SU-DHL-6 (cell line): ENCODE data around the gene ITPKA.

Source experiments
- H2AFZ ChIP-seq: fragments of 200-600 bp; sonication (generic); 2 replicates; pipeline ENCODE4 v1.6.1; 2014; ENCODE audit warnings: low read depth, mild to moderate bottlenecking, moderate library complexity, mixed read lengths, antibody characterized with exemption, low read length; ENCODE audit not compliant: severe bottlenecking
- H3F3A ChIP-seq: fragments of 200-600 bp; shearing (Covaris generic); 2 replicates; pipeline ENCODE4 v1.6.0; 2016; ENCODE audit warnings: antibody characterized with exemption, mild to moderate bottlenecking; ENCODE audit not compliant: insufficient read depth
- H3K27ac ChIP-seq: fragments of 200-600 bp; sonication (generic); 2 replicates; pipeline ENCODE4 v1.5.1; 2016; ENCODE audit warnings: low read depth, mild to moderate bottlenecking, low read length, moderate library complexity, mixed read lengths
- H3K27me3 ChIP-seq: fragments of 200-600 bp; sonication (generic), shearing (Covaris generic); 2 replicates; pipeline ENCODE4 v1.6.0; 2014; ENCODE audit warnings: mild to moderate bottlenecking, low read length
- H3K36me3 ChIP-seq: fragments of 200-600 bp; sonication (generic); 2 replicates; pipeline ENCODE4 v1.6.1; 2014; ENCODE audit warnings: mild to moderate bottlenecking, low read length, mixed read lengths
- H3K4me2 ChIP-seq: fragments of 300-600, 200-600 bp; shearing (Covaris generic), sonication (generic); 2 replicates; pipeline ENCODE4 v1.6.0; 2014; ENCODE audit warnings: low read length, low read depth, mild to moderate bottlenecking; ENCODE audit not compliant: poor library complexity, severe bottlenecking
- H3K4me3 ChIP-seq: fragments of 200-600 bp; sonication (generic); 2 replicates; pipeline ENCODE4 v1.5.1; 2014; ENCODE audit warnings: antibody characterized with exemption, low read length, mild to moderate bottlenecking, mixed read lengths; ENCODE audit not compliant: insufficient read depth, poor library complexity, severe bottlenecking
- H3K79me2 ChIP-seq: fragments of 200-600 bp; sonication (generic); 2 replicates; pipeline ENCODE4 v1.6.1; 2014; ENCODE audit warnings: mild to moderate bottlenecking, low read length, moderate library complexity; ENCODE audit not compliant: insufficient read depth
- H3K9ac ChIP-seq: fragments of 200-600 bp; sonication (generic); 2 replicates; pipeline ENCODE4 v1.7.0; 2014; ENCODE audit warnings: mild to moderate bottlenecking, low read length
- H3K9me2 ChIP-seq: fragments of 200-600 bp; sonication (generic); replicated peaks from 2 replicates; pipeline ENCODE4 v1.6.1; 2014; ENCODE audit warnings: low read length; ENCODE audit not compliant: insufficient read depth
- H3K9me3 ChIP-seq: fragments of 200-600 bp; sonication (generic); 2 replicates; pipeline ENCODE4 v1.6.1; 2014; ENCODE audit warnings: low read length, mixed read lengths; ENCODE audit not compliant: insufficient read depth
- H4K20me1 ChIP-seq: fragments of 200-600 bp; sonication (generic); 2 replicates; pipeline ENCODE4 v1.6.1; 2014; ENCODE audit warnings: low read depth, mild to moderate bottlenecking, antibody characterized with exemption, low read length, moderate library complexity, mixed read lengths
- EZH2phosphoT487 ChIP-seq: fragments of 200-600 bp; sonication (generic), shearing (Covaris generic); conservative IDR thresholded peaks from 2 replicates; pipeline ENCODE4 v1.6.1; 2018; ENCODE audit warnings: mild to moderate bottlenecking, antibody characterized with exemption, low read length, moderate library complexity, mixed read lengths
- TF ChIP-seq, protein P1 (sequence below): fragments of 200-600 bp; sonication (generic); IDR thresholded peaks from one replicate; pipeline ENCODE4 v1.5.1; 2017; ENCODE audit warnings: antibody characterized with exemption, mild to moderate bottlenecking, low read length, moderate library complexity; ENCODE audit not compliant: insufficient read depth, poor library complexity, severe bottlenecking

The ITPKA gene

DNA sequence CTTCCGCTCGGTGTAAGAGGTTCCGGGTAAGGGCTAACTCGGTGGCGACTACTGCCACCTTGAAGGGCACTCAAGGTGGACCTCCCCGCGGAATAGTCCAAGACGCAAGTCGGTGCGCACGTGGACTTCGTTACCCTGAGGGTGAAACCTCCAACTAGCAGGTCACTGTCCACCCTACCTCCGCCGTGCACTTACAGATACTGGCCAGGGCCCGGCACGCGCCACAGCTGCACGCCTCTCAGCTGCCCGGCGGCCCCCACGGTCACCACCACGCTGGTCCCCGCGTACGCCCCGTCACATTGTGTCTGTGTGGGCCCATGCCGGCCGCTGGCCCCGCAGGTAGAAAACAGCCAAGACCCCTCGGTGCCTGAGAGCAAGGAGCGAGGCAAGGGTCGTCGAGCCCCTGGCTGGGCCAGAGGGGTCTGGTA lies 18.9 kb downstream of the ITPKA start:
- Histone ChIP-seq H3K4me2 (no peak overlapping the region), H3K27ac (no peak overlapping the region), H3K27me3 (no peaks in the 10 kb centered on the region), H2AFZ (no peak overlapping the region), H3K9me2 (no peaks in the 10 kb centered on the region), H4K20me1 (no peaks in the 10 kb centered on the region), H3K36me3 (no peaks in the 10 kb centered on the region), H3F3A (no peaks in the 10 kb centered on the region), H3K79me2 (no peaks in the 10 kb centered on the region), H3K4me3 (no peak overlapping the region), H3K9me3 (no peaks in the 10 kb centered on the region), H3K9ac (no peak overlapping the region)
- TF ChIP-seq EZH2phosphoT487, result no peak
- TF ChIP-seq, protein P1, sequence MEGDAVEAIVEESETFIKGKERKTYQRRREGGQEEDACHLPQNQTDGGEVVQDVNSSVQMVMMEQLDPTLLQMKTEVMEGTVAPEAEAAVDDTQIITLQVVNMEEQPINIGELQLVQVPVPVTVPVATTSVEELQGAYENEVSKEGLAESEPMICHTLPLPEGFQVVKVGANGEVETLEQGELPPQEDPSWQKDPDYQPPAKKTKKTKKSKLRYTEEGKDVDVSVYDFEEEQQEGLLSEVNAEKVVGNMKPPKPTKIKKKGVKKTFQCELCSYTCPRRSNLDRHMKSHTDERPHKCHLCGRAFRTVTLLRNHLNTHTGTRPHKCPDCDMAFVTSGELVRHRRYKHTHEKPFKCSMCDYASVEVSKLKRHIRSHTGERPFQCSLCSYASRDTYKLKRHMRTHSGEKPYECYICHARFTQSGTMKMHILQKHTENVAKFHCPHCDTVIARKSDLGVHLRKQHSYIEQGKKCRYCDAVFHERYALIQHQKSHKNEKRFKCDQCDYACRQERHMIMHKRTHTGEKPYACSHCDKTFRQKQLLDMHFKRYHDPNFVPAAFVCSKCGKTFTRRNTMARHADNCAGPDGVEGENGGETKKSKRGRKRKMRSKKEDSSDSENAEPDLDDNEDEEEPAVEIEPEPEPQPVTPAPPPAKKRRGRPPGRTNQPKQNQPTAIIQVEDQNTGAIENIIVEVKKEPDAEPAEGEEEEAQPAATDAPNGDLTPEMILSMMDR, result no peak

DNA sequence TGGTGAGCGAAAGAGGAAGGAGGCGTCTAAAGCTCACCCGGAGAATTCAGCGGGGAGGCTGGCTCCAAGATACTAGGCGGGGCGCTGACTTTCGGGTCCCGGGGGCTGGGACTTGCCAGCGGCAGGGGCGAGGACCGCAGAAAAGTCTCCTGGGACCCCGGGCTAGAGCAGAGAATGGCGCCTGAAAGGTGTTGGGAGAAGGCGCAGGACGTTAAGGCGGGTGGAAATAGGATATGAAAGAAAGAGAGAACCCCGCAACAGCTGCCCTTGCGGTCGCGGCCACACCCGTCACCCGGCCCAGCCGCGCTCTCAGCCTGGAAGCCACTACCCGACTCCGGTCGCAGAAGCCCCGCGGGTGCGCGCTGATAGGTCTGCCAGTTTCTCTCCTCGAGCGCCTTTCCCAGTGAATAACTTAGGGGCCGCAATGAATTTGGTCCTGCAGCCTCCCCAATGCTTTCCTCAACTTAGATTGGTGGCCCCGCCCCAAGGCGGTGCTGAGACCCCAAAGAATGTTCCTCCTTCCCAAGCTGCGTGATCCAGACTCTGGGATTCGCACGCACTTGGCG lies 19.3 kb downstream of the ITPKA start:
- Histone ChIP-seq H3K79me2 (no peaks in the 10 kb centered on the region), H4K20me1 (no peaks in the 10 kb centered on the region), H3F3A (no peaks in the 10 kb centered on the region), H3K27ac (no peak overlapping the region), H3K9me3 (no peaks in the 10 kb centered on the region), H3K27me3 (no peaks in the 10 kb centered on the region), H3K9me2 (no peaks in the 10 kb centered on the region), H3K4me3 (no peak overlapping the region), H3K9ac (no peak overlapping the region), H3K36me3 (no peaks in the 10 kb centered on the region), H2AFZ (no peak overlapping the region), H3K4me2 (no peak overlapping the region)
- no peak for TF ChIP-seq EZH2phosphoT487
- TF ChIP-seq, protein P1, result no peak

DNA sequence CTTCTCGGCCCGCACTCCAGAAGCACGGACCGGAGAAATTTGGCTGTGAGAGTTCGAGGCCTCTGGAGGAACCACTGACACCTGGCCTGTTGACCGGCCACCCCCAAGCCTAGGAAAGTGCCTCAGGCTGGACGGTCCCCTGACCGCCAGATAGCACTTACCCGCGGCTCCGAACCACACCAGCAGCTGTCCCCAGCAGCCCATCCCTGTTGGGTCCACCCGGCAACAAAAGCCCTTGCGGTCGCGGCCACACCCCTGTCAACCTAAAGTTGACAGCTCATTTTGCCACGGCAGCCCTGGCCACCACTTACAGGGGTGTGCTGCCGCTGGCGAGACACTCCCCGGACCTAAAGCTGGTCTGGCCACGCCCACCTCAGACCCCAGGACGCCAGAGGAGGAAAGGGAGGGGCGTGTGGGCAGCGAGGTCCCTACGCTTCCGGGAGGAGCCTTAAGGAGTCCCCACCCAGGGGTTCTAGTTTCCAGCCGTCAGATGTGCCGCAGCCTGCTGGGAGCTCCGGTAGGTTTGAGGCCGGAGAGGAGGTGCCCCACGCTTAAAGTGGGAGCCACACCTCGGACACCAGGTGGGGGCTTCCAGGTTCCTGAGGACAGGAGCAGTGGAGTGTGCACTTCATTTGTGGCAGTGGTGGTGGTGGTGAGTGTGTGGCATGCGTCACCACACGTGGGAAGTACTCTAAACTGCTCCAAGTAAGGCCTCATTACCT lies 20.0 kb downstream of the ITPKA start, which contains the start of gene LTK:
Gene LTK, minus strand, starts transcription at position 322 of the 722 bp plus-strand sequence. Its CDS starts 118 bp downstream, at position 204.
- no peaks in the 10 kb centered on the region for H3K9me2 ChIP-seq
- H3K9me3 ChIP-seq, result no peaks in the 10 kb centered on the region
- H4K20me1 ChIP-seq, result no peaks in the 10 kb centered on the region
- H3K79me2 ChIP-seq, result no peaks in the 10 kb centered on the region
- no peak within 1 kb of the TSS for H2AFZ ChIP-seq
- H3K27ac ChIP-seq, result no peak within 1 kb of the TSS
- H3K4me3 ChIP-seq, result no peak within 1 kb of the TSS
- H3F3A ChIP-seq, result no peaks in the 10 kb centered on the region
- TF ChIP-seq, protein P1, result no peak
- TF ChIP-seq EZH2phosphoT487, result no peak
- H3K4me2 ChIP-seq, result no peak within 1 kb of the TSS
- H3K9ac ChIP-seq, result no peak within 1 kb of the TSS
- H3K27me3 ChIP-seq, result no peaks in the 10 kb centered on the region
- no peaks in the 10 kb centered on the region for H3K36me3 ChIP-seq
